HEK293 (cell line): ENCODE measurements around the gene PCCA.
"Not testable (repeated sequence)": the region's sequence is repeated elsewhere in the genome, so short reads cannot be mapped to it uniquely, and the experiment has no call there.

ENCODE experiments used
- CTCF ChIA-PET: fragments of 350-600 bp; formaldehyde crosslinking; extraction: SDS; loops from one replicate; lab custom pipeline; 2021; ENCODE audit warnings: antibody characterized with exemption; lab: Yijun Ruan, JAX
- POLR2A ChIA-PET: fragments of 300-600 bp; formaldehyde crosslinking; extraction: SDS; loops from one replicate; lab custom pipeline; 2020; ENCODE audit warnings: antibody characterized with exemption, inconsistent platforms; lab: Yijun Ruan, JAX
- H3K27ac ChIP-seq: fragments of 200-500 bp; sonication (Bioruptor generic); 2 replicates; pipeline ENCODE4 v1.5.1; 2014; ENCODE audit warnings: low read depth, low read length, control low read depth, inconsistent platforms; ENCODE audit errors: extremely low read depth
- H3K36me3 ChIP-seq, 2 experiments: fragments of 200-500 bp in 1 of 2; sonication (Bioruptor generic) in 1 of 2; 1 replicate in 1 of 2; 2 replicates in 1 of 2; pipeline ENCODE4 v1.5.1; 2014 to 2017; ENCODE audit warnings: inconsistent platforms in 2 of 2, low read length in 2 of 2; ENCODE audit not compliant: control insufficient read depth in 2 of 2, insufficient read depth in 1 of 2
- H3K4me1 ChIP-seq: fragments of 200-500 bp; sonication (Bioruptor generic); 2 replicates; pipeline ENCODE4 v1.5.1; 2014; ENCODE audit warnings: mild to moderate bottlenecking, low read length, inconsistent platforms; ENCODE audit not compliant: control insufficient read depth, insufficient read depth
- H3K4me3 ChIP-seq: 2 replicates; pipeline ENCODE4 v1.5.1; 2011; ENCODE audit warnings: low read depth, mild to moderate bottlenecking, control low read depth, low read length, moderate library complexity
- H3K9me3 ChIP-seq: fragments of 200-500 bp; sonication (Bioruptor generic); 2 replicates; pipeline ENCODE4 v1.5.1; 2014; ENCODE audit warnings: low read depth, low read length, inconsistent platforms; ENCODE audit not compliant: control insufficient read depth, insufficient read depth
- GLI4 ChIP-seq: fragments of 450-650 bp; formaldehyde crosslinking; IDR thresholded peaks from 2 replicates; pipeline ENCODE4 v1.5.1; 2016; ENCODE audit warnings: missing biosample characterization, missing genetic modification characterization
- HOXA7 ChIP-seq: sonication (generic); formaldehyde crosslinking; IDR thresholded peaks from 2 replicates; pipeline ENCODE4 v1.8.1; 2022; ENCODE audit warnings: missing genetic modification reagents, borderline replicate concordance
- KLF7 ChIP-seq: fragments of 450-650 bp; formaldehyde crosslinking; IDR thresholded peaks from 2 replicates; pipeline ENCODE4 v1.5.1; 2016; ENCODE audit warnings: missing biosample characterization, missing genetic modification characterization, borderline replicate concordance
- SP2 ChIP-seq: fragments of 450-650 bp; formaldehyde crosslinking; IDR thresholded peaks from 2 replicates; pipeline ENCODE4 v1.5.1; 2016; ENCODE audit warnings: missing biosample characterization, missing genetic modification characterization
- SP3 ChIP-seq: fragments of 450-650 bp; formaldehyde crosslinking; IDR thresholded peaks from 2 replicates; pipeline ENCODE4 v1.5.1; 2016; ENCODE audit warnings: missing biosample characterization, missing genetic modification characterization
- ZFHX2 ChIP-seq: fragments of 450-650 bp; formaldehyde crosslinking; conservative IDR thresholded peaks from 2 replicates; pipeline ENCODE4 v1.5.1; 2016; ENCODE audit warnings: missing biosample characterization, missing genetic modification characterization
- ZNF121 ChIP-seq: fragments of 450-650 bp; formaldehyde crosslinking; IDR thresholded peaks from 2 replicates; pipeline ENCODE4 v1.5.1; 2016; ENCODE audit warnings: missing biosample characterization, missing genetic modification characterization
- ZNF239 ChIP-seq: fragments of 450-650 bp; formaldehyde crosslinking; IDR thresholded peaks from 2 replicates; pipeline ENCODE4 v1.5.1; 2016; ENCODE audit warnings: missing biosample characterization, missing genetic modification characterization
- ZNF24 ChIP-seq: fragments of 450-650 bp; formaldehyde crosslinking; IDR thresholded peaks from 2 replicates; pipeline ENCODE4 v1.5.1; 2016; ENCODE audit warnings: missing biosample characterization, missing genetic modification characterization
- ZNF274 ChIP-seq, 2 experiments: fragments of 200-500 bp in 1 of 2; fragments of 450-650 bp in 1 of 2; sonication (Bioruptor generic) in 1 of 2; formaldehyde crosslinking in 1 of 2; IDR thresholded peaks; 2 replicates each; pipeline versions ENCODE4 v1.5.1 to v1.6.1; 2014 to 2016; ENCODE audit warnings: borderline replicate concordance in 1 of 2, inconsistent platforms in 1 of 2, low read length in 1 of 2, missing biosample characterization in 1 of 2, missing genetic modification characterization in 1 of 2
- ZNF426 ChIP-seq: fragments of 450-650 bp; formaldehyde crosslinking; IDR thresholded peaks from 2 replicates; pipeline ENCODE4 v1.5.1; 2017; ENCODE audit warnings: missing biosample characterization, missing genetic modification characterization, mild to moderate bottlenecking, inconsistent platforms, moderate library complexity
- ZNF501 ChIP-seq: fragments of 450-650 bp; formaldehyde crosslinking; IDR thresholded peaks from 2 replicates; pipeline ENCODE4 v1.5.1; 2016; ENCODE audit warnings: missing biosample characterization, missing genetic modification characterization
- ZNF510 ChIP-seq: fragments of 450-650 bp; formaldehyde crosslinking; IDR thresholded peaks from 2 replicates; pipeline ENCODE4 v1.5.1; 2018; ENCODE audit warnings: mild to moderate bottlenecking, missing genetic modification characterization, missing biosample characterization; ENCODE audit not compliant: insufficient replicate concordance
- ZNF514 ChIP-seq: fragments of 450-650 bp; formaldehyde crosslinking; IDR thresholded peaks from 2 replicates; pipeline ENCODE4 v1.5.1; 2016; ENCODE audit warnings: missing biosample characterization, missing genetic modification characterization
- ZNF548 ChIP-seq: fragments of 450-650 bp; formaldehyde crosslinking; IDR thresholded peaks from 2 replicates; pipeline ENCODE4 v1.5.1; 2016; ENCODE audit warnings: missing biosample characterization, missing genetic modification characterization
- ZNF561 ChIP-seq: fragments of 450-650 bp; IDR thresholded peaks from 2 replicates; pipeline ENCODE4 v1.5.1; 2018; ENCODE audit warnings: missing biosample characterization, missing genetic modification characterization, borderline replicate concordance
- ZNF658 ChIP-seq: fragments of 450-650 bp; formaldehyde crosslinking; IDR thresholded peaks from 2 replicates; pipeline ENCODE4; 2016; ENCODE audit warnings: missing biosample characterization, missing genetic modification characterization
- ZNF76 ChIP-seq: fragments of 450-650 bp; formaldehyde crosslinking; IDR thresholded peaks from 2 replicates; pipeline ENCODE4; 2016; ENCODE audit warnings: low read depth, missing biosample characterization, missing genetic modification characterization, borderline replicate concordance
- ZNF776 ChIP-seq: fragments of 450-650 bp; formaldehyde crosslinking; IDR thresholded peaks from 2 replicates; pipeline ENCODE4 v1.5.0; 2017; ENCODE audit warnings: missing biosample characterization, missing genetic modification characterization, borderline replicate concordance
- ZNF837 ChIP-seq: fragments of 450-650 bp; formaldehyde crosslinking; IDR thresholded peaks from 2 replicates; pipeline ENCODE4 v1.5.1; 2016; ENCODE audit warnings: missing biosample characterization, missing genetic modification characterization
- ZSCAN30 ChIP-seq: fragments of 450-650 bp; IDR thresholded peaks from 2 replicates; pipeline ENCODE4 v1.5.1; 2018; ENCODE audit warnings: missing biosample characterization, mild to moderate bottlenecking, missing genetic modification characterization, moderate library complexity
- TF ChIP-seq, protein P1 (sequence below): fragments of 450-650 bp; formaldehyde crosslinking; IDR thresholded peaks from 2 replicates; pipeline ENCODE4 v1.5.1; 2016; ENCODE audit warnings: missing biosample characterization, missing genetic modification characterization

Gene PCCA

DNA sequence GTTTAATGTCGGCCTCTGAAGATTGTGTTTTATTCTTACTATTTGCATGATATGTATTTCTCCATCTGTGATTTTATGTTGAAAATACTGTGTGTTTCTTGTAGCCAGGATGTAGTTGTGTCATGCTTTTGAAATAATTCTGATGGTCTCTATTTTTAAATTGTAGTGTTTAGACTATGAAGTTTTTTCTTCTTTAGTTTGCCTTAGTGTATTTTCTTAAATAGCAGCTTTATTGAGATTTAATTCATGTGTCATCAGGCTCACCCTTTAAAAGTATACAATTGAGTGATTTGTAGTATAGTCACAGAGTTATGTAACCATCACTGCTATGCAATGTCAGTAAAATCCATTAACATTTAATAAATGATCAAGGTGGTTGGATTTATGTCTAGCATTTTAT is 74.5 kb downstream of the PCCA start (continued):
- TF ChIP-seq ZNF510 (tag by site-specific recombination) (no peak), ZNF837 (tag by site-specific recombination) (no peak), ZNF274 (IDR thresholded peaks at IDR 0.05; ENCODE audit: low read length) (no peak), ZNF274 (tag by site-specific recombination; IDR thresholded peaks at IDR 0.05; ENCODE audit: borderline replicate concordance) (no peak), ZNF24 (tag by site-specific recombination) (no peak), ZNF776 (tag by site-specific recombination) (no peak), ZNF426 (tag by site-specific recombination) (no peak), ZFHX2 (tag by site-specific recombination) (no peak), ZNF548 (tag by site-specific recombination) (no peak), ZNF561 (tag by site-specific recombination) (no peak)
- TF ChIP-seq, protein P1, sequence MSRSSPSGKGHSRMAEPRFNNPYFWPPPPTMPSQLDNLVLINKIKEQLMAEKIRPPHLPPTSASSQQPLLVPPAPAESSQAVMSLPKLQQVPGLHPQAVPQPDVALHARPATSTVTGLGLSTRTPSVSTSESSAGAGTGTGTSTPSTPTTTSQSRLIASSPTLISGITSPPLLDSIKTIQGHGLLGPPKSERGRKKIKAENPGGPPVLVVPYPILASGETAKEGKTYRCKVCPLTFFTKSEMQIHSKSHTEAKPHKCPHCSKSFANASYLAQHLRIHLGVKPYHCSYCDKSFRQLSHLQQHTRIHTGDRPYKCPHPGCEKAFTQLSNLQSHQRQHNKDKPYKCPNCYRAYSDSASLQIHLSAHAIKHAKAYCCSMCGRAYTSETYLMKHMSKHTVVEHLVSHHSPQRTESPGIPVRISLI, result no peak

DNA sequence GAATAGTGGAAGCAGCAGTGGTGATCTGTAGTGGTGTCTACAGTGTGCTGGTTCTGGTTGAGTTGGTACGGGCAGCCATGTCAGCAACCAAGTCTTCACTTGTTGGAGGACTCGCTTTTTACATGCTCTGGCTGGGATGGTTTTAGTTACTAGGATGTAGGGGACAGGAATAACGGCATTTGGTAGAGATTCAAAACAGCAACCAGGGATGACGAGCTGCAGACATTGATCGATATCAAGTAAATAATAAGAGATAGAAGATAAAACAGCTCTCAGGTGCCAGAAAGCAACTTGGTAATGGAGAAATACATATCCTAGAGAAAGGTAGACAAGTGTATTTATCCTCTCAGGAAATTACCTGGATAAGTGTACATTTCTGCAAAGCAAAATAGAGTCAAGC is 84.3 kb downstream of the PCCA start:
- ChIA-PET CTCF (interaction anchor here (0.5 to 1.1 kb wide), 2 partner anchors 11 to 59 kb away, joined by 3 to 4 read pairs; no protein-coding TSS in a partner anchor), POLR2A (no interaction called here)
- Histone ChIP-seq H3K4me1 (peaks cover 3% of the 10 kb centered on the region), H3K36me3 (no peaks in the 10 kb centered on the region), H3K27ac (no peak overlapping the region), H3K9me3 (no peaks in the 10 kb centered on the region), H3K4me3 (no peak overlapping the region)
- TF ChIP-seq ZNF501 (tag by site-specific recombination) (no peak), ZNF658 (no peak), KLF7 (tag by site-specific recombination) (no peak), ZNF239 (tag by site-specific recombination) (no peak), SP2 (tag by site-specific recombination) (no peak), ZNF76 (tag by site-specific recombination) (no peak), ZSCAN30 (tag by site-specific recombination) (no peak), ZNF514 (no peak), HOXA7 (CRISPR knock-in tag) (no peak), SP3 (tag by site-specific recombination) (no peak)

DNA sequence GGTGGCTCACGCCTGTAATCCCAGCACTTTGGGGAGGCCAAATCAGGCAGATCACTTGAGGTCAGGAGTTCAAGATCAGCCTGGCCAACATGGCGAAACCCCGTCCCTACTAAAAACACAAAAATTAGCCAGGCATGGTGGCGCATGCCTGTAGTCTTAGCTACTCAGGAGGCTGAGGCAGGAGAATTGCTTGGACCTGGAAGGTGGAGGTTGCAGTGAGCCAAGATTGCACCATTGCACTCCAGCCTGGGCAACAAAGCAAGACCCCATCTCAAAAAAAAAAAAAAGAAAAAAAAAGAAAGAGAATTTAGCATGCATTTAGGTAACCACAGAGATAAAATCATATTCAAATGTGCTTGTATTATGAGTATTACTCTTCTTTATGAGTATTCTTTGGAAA is 85.6 kb downstream of the PCCA start:
- H3K9me3 ChIP-seq, CTCF ChIA-PET, H3K4me1 ChIP-seq, H3K4me3 ChIP-seq, H3K36me3 ChIP-seq, H3K27ac ChIP-seq, POLR2A ChIA-PET: not testable (repeated sequence)
- TF ChIP-seq GLI4 (tag by site-specific recombination), result peak; percentile 38; the same call in 1 of the 2 replicates
- peak; percentile 94 for TF ChIP-seq ZNF121 (tag by site-specific recombination)
